ENCODE results near the gene PTPRG.
A peak's percentile ranks its signal among the peaks of the same experiment; 100 is the strongest.

The PTPRG gene

GRCh38 chr3:61871644-61872043, 310.3 kb downstream of the PTPRG start:
- DNase-seq (ENCODE audit: extremely low read depth, low read depth) = no peak
- TF ChIP-seq, protein P1, sequence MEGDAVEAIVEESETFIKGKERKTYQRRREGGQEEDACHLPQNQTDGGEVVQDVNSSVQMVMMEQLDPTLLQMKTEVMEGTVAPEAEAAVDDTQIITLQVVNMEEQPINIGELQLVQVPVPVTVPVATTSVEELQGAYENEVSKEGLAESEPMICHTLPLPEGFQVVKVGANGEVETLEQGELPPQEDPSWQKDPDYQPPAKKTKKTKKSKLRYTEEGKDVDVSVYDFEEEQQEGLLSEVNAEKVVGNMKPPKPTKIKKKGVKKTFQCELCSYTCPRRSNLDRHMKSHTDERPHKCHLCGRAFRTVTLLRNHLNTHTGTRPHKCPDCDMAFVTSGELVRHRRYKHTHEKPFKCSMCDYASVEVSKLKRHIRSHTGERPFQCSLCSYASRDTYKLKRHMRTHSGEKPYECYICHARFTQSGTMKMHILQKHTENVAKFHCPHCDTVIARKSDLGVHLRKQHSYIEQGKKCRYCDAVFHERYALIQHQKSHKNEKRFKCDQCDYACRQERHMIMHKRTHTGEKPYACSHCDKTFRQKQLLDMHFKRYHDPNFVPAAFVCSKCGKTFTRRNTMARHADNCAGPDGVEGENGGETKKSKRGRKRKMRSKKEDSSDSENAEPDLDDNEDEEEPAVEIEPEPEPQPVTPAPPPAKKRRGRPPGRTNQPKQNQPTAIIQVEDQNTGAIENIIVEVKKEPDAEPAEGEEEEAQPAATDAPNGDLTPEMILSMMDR (IDR thresholded peaks at IDR 0.05; ENCODE audit: low read depth, low read length, missing control alignments) = no peak
- H3K4me3 ChIP-seq (replicated peaks; ENCODE audit: low read depth, low read length) = no peak overlapping the region

DNA sequence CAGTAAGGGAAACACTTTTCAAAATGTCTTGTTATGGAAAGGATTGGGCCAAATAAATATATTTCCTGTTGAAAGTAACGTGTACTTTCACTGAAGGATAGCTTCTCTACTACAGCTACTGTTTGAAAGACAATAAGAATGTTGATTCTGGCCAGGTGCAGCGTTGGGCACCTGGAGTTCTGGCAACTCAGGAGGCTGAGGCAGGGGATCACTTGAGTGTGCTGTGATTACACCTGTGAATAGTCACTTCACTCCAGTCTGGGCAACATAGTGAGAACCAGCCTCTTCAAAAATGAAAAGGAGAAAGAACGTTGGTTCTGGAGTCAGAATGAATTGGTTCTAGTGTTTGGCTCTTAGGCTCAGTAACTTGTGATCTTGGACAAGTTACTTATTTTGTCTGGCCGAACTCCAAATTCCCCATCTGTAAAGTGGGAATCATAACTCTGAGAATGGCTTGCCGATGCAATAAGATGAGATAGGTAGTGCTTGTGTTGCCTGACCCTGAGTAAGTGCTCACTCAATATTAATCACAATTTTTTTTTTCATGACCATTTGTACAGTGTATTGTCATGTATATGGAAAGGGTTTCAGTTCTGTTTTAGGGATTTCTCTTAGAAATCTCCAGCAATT, 310.8 kb downstream of the PTPRG start:
- no peak overlapping the region for H3K4me3 ChIP-seq (replicated peaks; ENCODE audit: low read depth, low read length)
- no peak for DNase-seq (ENCODE audit: extremely low read depth, low read depth)
- TF ChIP-seq, protein P1 (IDR thresholded peaks at IDR 0.05; ENCODE audit: low read depth, low read length, missing control alignments) = no peak

DNA sequence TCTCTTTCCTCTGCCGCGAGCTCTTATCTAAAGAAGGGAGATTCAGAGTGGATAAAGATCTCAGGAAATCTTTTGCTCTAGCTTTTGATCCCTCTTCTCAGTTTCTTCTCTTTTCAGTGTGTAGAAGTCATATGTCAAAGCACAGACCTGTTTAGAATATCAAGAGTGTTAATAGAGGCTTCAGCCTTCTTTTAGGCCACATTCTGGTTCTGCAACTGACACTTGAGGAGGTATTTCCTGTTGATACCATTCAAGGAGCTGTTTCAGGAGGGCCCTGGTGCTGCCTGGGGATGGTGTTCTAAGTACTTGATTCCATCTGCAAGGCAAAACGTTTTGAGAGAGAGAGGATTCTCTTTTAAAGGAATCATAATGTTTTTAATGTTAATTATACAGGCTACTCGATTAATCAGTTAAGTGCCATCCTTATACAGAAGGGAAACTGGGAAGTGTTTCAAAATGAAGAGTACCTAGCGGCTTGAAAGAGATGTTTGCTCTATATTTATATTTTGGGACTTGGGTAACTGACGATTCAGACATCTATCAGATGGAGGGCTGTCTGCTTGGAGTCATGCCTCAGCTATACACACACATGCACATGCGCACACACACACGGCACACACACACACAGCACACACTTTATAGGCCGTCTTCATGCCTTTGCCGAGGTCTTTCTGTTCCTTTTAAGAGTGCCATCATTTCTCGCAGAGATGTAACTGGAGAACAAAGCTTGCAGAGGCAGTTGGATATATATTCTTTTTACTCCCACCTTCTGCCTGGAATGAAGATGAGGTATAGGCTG, 313.9 kb downstream of the PTPRG start:
- TF ChIP-seq, protein P1 (IDR thresholded peaks at IDR 0.05; ENCODE audit: low read depth, low read length, missing control alignments) = no peak
- no peak for DNase-seq (ENCODE audit: extremely low read depth, low read depth)
- H3K4me3 ChIP-seq (replicated peaks; ENCODE audit: low read depth, low read length) = no peak overlapping the region

GRCh38 chr3:61875976-61876671, 314.8 kb downstream of the PTPRG start:
- TF ChIP-seq, protein P1 (IDR thresholded peaks at IDR 0.05; ENCODE audit: low read depth, low read length, missing control alignments) = no peak
- no peak for DNase-seq (ENCODE audit: extremely low read depth, low read depth)

GRCh38 chr3:61876797-61877196, 315.4 kb downstream of the PTPRG start:
- DNase-seq (ENCODE audit: extremely low read depth, low read depth) = no peak
- TF ChIP-seq, protein P1 (IDR thresholded peaks at IDR 0.05; ENCODE audit: low read depth, low read length, missing control alignments) = no peak
- no peak overlapping the region for H3K4me3 ChIP-seq (replicated peaks; ENCODE audit: low read depth, low read length)

More at GRCh38 chr3:61875976-61876671, 314.8 kb downstream of the PTPRG start:
- no peak overlapping the region for H3K4me3 ChIP-seq (replicated peaks; ENCODE audit: low read depth, low read length)

DNA sequence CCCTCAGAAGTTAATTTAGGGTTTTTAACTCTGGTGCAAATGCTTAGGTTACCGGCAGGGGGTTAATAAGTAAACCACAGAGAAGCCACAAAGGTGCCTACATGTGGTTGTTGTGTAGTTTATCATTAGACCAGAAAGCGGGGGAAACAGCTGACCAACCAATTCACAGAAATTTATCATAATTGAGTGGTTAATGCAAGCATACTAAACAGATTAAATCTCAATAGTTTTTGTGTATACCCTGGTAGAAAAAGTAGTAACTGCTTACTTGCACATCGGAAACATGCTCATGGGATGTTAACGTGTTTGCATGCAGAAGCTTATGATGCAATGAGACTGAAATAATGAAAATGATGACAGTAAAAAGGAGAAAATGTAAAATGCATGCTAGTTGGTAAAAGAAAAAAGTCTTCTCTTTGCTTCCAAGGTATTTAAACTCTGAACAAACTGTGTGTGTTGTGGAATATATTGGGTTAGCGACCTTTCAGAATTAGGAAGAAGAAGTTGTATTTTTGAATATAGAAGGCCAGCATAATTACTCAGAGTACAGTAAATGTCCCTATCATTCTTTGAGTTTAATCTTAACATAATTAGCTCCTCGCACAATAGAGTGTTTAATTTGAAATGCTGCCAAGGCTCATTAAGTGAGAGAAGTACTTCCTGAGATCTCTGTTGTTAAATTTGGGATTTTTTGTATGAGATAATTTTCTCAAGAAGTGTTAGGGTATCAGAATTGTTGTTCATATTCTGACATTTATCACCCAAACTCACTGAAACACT, 316.2 kb downstream of the PTPRG start:
- no peak overlapping the region for H3K4me3 ChIP-seq (replicated peaks; ENCODE audit: low read depth, low read length)
- TF ChIP-seq, protein P1 (IDR thresholded peaks at IDR 0.05; ENCODE audit: low read depth, low read length, missing control alignments) = peak; percentile 15
- DNase-seq (ENCODE audit: extremely low read depth, low read depth) = no peak
